Measurements from ENCODE around the gene OPHN1. TPM values are rescaled to one million over a fixed set of nuclear protein-coding genes. Genes with fewer than 3 reads are reported as not detected.

The OPHN1 gene
- total and polyA plus RNA-seq, 8 donors: 0.61 to 3.5 (median 2.2) TPM

GRCh38 chrX:68190799-68191198 is 242.5 kb downstream of the OPHN1 start:
- no peak overlapping the region for H3K4me3 ChIP-seq
- peaks cover 0 to 3% (median 0%) of the 10 kb centered on the region in 4 donors for H3K27me3 ChIP-seq
- no peak overlapping the region for H3K27ac ChIP-seq
- ATAC-seq (no peak), DNase-seq (no peak), FAIRE-seq (no peak)
- 52 to 83% methylated on average over 2 of the region's 2 CpGs for WGBS, 2 donors
- intact Hi-C loops (cut with DNase I): no loop called here
- H3K4me1 ChIP-seq: no peaks in the 10 kb centered on the region
- TF ChIP-seq, protein P1, sequence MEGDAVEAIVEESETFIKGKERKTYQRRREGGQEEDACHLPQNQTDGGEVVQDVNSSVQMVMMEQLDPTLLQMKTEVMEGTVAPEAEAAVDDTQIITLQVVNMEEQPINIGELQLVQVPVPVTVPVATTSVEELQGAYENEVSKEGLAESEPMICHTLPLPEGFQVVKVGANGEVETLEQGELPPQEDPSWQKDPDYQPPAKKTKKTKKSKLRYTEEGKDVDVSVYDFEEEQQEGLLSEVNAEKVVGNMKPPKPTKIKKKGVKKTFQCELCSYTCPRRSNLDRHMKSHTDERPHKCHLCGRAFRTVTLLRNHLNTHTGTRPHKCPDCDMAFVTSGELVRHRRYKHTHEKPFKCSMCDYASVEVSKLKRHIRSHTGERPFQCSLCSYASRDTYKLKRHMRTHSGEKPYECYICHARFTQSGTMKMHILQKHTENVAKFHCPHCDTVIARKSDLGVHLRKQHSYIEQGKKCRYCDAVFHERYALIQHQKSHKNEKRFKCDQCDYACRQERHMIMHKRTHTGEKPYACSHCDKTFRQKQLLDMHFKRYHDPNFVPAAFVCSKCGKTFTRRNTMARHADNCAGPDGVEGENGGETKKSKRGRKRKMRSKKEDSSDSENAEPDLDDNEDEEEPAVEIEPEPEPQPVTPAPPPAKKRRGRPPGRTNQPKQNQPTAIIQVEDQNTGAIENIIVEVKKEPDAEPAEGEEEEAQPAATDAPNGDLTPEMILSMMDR (IDR thresholded peaks at IDR 0.05): no peak
- no peaks in the 10 kb centered on the region for H3K36me3 ChIP-seq
- no peaks in the 10 kb centered on the region for H3K9me3 ChIP-seq

GRCh38 chrX:68186552-68187262 is 246.6 kb downstream of the OPHN1 start:
- intact Hi-C loops (cut with DNase I): no loop called here
- FAIRE-seq: no peak
- WGBS, 2 donors: 30 to 32% methylated on average over 2 of the region's 2 CpGs
- Histone ChIP-seq H3K27ac (no peak overlapping the region), H3K4me3 (no peak overlapping the region), H3K27me3 (peaks cover 0 to 3% (median 1%) of the 10 kb centered on the region in 4 donors), H3K36me3 (no peaks in the 10 kb centered on the region), H3K4me1 (no peaks in the 10 kb centered on the region), H3K9me3 (no peaks in the 10 kb centered on the region)
- TF ChIP-seq, protein P1 (IDR thresholded peaks at IDR 0.05): no peak
- peak in 2 of 4 donors; percentile 23 to 63 for ATAC-seq
- no peak for DNase-seq

- no peak for ATAC-seq
- DNase-seq: no peak
- 44 to 78% methylated on average over 1 of the region's 1 CpG for WGBS, 2 donors
- Histone ChIP-seq H3K9me3 (no peaks in the 10 kb centered on the region), H3K4me3 (no peak overlapping the region), H3K36me3 (no peaks in the 10 kb centered on the region), H3K27me3 (peaks cover 0 to 3% (median 1%) of the 10 kb centered on the region in 4 donors), H3K4me1 (no peaks in the 10 kb centered on the region), H3K27ac (no peak overlapping the region)
- TF ChIP-seq, protein P1 (IDR thresholded peaks at IDR 0.05): no peak
- FAIRE-seq: no peak
- intact Hi-C loops (cut with DNase I): no loop called here
Measured at GRCh38 chrX:68185161-68185560, 248.1 kb downstream of the OPHN1 start.

DNA sequence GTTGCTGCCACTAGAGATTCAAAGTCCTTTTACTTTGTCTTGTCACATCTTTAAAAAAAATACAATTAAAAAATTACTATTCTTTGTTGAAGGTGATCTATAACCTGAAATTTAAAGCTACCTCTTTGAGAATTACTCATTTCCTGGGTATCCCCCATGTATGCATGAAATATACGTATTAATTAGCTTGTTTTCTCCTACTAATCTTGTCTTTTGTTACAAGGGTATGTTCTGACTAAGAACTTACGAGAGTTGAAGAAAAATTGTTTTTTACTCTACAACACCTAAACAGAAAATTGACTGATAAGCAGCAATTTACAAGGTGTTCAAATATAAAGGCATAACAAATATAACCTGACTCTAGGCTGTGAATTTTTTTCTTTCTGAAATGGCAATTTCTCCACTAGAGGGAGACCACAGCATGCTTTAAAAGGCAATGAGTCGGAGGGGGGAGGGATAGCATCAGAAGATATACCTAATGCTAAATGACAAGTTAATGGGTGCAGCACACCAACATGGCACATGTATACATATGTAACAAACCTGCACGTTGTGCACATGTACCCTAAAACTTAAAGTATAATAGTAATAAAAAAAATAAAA is 249.6 kb downstream of the OPHN1 start:
- DNase-seq: no peak
- H3K4me1 ChIP-seq: no peaks in the 10 kb centered on the region
- ATAC-seq: peak in 1 of 4 donors; percentile 45
- no peaks in the 10 kb centered on the region for H3K9me3 ChIP-seq
- H3K27ac ChIP-seq: no peak overlapping the region
- intact Hi-C loops (cut with DNase I): no loop called here
- no peaks in the 10 kb centered on the region for H3K36me3 ChIP-seq
- WGBS, 2 donors: 43 to 59% methylated on average over 3 to 4 of the region's 4 CpGs
- no peak for FAIRE-seq
- TF ChIP-seq, protein P1 (IDR thresholded peaks at IDR 0.05): peak in 2 of 4 donors; percentile 16 to 43
- H3K4me3 ChIP-seq: no peak overlapping the region
- peaks cover 0 to 3% (median 1%) of the 10 kb centered on the region in 4 donors for H3K27me3 ChIP-seq

DNA sequence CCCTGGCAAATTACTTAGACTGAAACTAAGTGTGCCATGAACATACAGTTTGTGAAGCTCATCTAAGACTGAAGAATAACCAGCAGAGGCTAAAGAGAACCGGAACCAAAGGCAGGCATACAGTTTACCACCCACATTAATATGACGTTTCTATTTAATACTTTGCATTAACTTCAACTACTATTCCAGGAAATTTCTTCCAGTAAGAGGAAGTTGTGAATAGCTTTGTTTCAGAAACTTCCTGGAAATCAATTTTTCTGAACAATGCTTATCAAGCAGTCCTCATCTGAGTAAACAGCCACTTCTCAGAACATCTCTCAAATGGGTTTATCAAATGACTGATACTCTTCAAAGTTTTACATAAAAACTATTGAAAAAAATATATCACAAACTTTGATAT is 252.7 kb downstream of the OPHN1 start:
- WGBS, 2 donors: 59 to 76% methylated on average over 2 of the region's 2 CpGs
- TF ChIP-seq, protein P1 (IDR thresholded peaks at IDR 0.05): no peak
- ATAC-seq: no peak

More for the DNA sequence above, 252.7 kb downstream of the OPHN1 start:
- intact Hi-C loops (cut with DNase I): no loop called here
- no peak for FAIRE-seq
- Histone ChIP-seq H3K27me3 (peaks cover 0 to 3% (median 0%) of the 10 kb centered on the region in 4 donors), H3K36me3 (no peaks in the 10 kb centered on the region), H3K4me3 (no peak overlapping the region), H3K27ac (no peak overlapping the region), H3K4me1 (no peaks in the 10 kb centered on the region), H3K9me3 (no peaks in the 10 kb centered on the region)
- no peak for DNase-seq
